ENCODE data around the gene DCLK1. TPM values are rescaled to one million over a fixed set of nuclear protein-coding genes. Genes with fewer than 3 reads are reported as not detected.
A peak's percentile ranks its signal among the peaks of the same experiment; 100 is the strongest.

The DCLK1 gene
- total RNA-seq, 1 donor from 2014 or later, result 6.4 TPM

GRCh38 chr13:35781036-35782000 lies 349.9 kb downstream of the DCLK1 start:
- Histone ChIP-seq H3K4me2 (no peak overlapping the region), H3K4me3 (no peak overlapping the region), H4K20me1 (ENCODE audit: low read depth) (no peaks in the 10 kb centered on the region), H3F3A (ENCODE audit: low read depth) (peaks cover 8% of the 10 kb centered on the region), H3K36me3 (no peaks in the 10 kb centered on the region), H3K27me3 (no peaks in the 10 kb centered on the region), H3K4me1 (peaks cover 17% of the 10 kb centered on the region), H3K79me2 (ENCODE audit: low read depth) (no peaks in the 10 kb centered on the region), H2AFZ (replicated peaks) (no peak overlapping the region), H3K9ac (no peak overlapping the region), H3K9me3 (ENCODE audit: low read depth) (no peaks in the 10 kb centered on the region), H3K27ac (no peak overlapping the region)
- no peak for TF ChIP-seq CTCF (IDR thresholded peaks at IDR 0.05)
- TF ChIP-seq EZH2phosphoT487 (IDR thresholded peaks at IDR 0.05), result no peak
- no peak for TF ChIP-seq EZH2 (IDR thresholded peaks at IDR 0.05)
- Mint-ChIP-seq H3K27me3 (ENCODE audit: insufficient read depth, low read depth) (peaks cover 2% of the 10 kb centered on the region), H3K4me3 (no peak overlapping the region), H3K27ac (no peak overlapping the region), H3K36me3 (peaks cover 2% of the 10 kb centered on the region), H3K9me3 (no peaks in the 10 kb centered on the region), H3K4me1 (peaks cover 39% of the 10 kb centered on the region)
- DNase-seq (ENCODE audit: low spot score), result no peak

GRCh38 chr13:35780613-35781012 lies 350.6 kb downstream of the DCLK1 start:
- no peaks in the 10 kb centered on the region for H3K27me3 ChIP-seq
- no peak overlapping the region for H3K4me3 ChIP-seq
- H3K4me3 Mint-ChIP-seq, result no peak overlapping the region
- no peaks in the 10 kb centered on the region for H4K20me1 ChIP-seq (ENCODE audit: low read depth)
- H3K4me2 ChIP-seq, result no peak overlapping the region
- TF ChIP-seq EZH2 (IDR thresholded peaks at IDR 0.05), result no peak
- no peak for TF ChIP-seq CTCF (IDR thresholded peaks at IDR 0.05)
- no peak for TF ChIP-seq EZH2phosphoT487 (IDR thresholded peaks at IDR 0.05)
- H2AFZ ChIP-seq (replicated peaks), result no peak overlapping the region
- H3K27ac ChIP-seq, result no peak overlapping the region
- H3K4me1 ChIP-seq, result peaks cover 10% of the 10 kb centered on the region
- H3K9me3 Mint-ChIP-seq, result no peaks in the 10 kb centered on the region
- no peak overlapping the region for H3K27ac Mint-ChIP-seq
- H3K79me2 ChIP-seq (ENCODE audit: low read depth), result no peaks in the 10 kb centered on the region
- H3K9me3 ChIP-seq (ENCODE audit: low read depth), result no peaks in the 10 kb centered on the region
- no peak for DNase-seq (ENCODE audit: low spot score)
- H3K4me1 Mint-ChIP-seq, result peaks cover 34% of the 10 kb centered on the region
- H3K36me3 ChIP-seq, result no peaks in the 10 kb centered on the region
- peaks cover 2% of the 10 kb centered on the region for H3K27me3 Mint-ChIP-seq (ENCODE audit: insufficient read depth, low read depth)
- peaks cover 5% of the 10 kb centered on the region for H3F3A ChIP-seq (ENCODE audit: low read depth)
- H3K36me3 Mint-ChIP-seq, result peaks cover 2% of the 10 kb centered on the region
- no peak overlapping the region for H3K9ac ChIP-seq

- Histone ChIP-seq H3K27ac (no peak overlapping the region), H4K20me1 (ENCODE audit: low read depth) (no peaks in the 10 kb centered on the region), H3K4me1 (no peaks in the 10 kb centered on the region), H3F3A (ENCODE audit: low read depth) (no peaks in the 10 kb centered on the region), H3K9ac (no peak overlapping the region), H3K79me2 (ENCODE audit: low read depth) (no peaks in the 10 kb centered on the region), H3K4me2 (no peak overlapping the region), H3K27me3 (no peaks in the 10 kb centered on the region), H3K4me3 (no peak overlapping the region), H3K9me3 (ENCODE audit: low read depth) (no peaks in the 10 kb centered on the region), H2AFZ (replicated peaks) (no peak overlapping the region), H3K36me3 (no peaks in the 10 kb centered on the region)
- Mint-ChIP-seq H3K4me3 (no peak overlapping the region), H3K27ac (peak overlapping the region; percentile 20), H3K4me1 (peaks cover 33% of the 10 kb centered on the region), H3K36me3 (no peaks in the 10 kb centered on the region), H3K9me3 (no peaks in the 10 kb centered on the region), H3K27me3 (ENCODE audit: insufficient read depth, low read depth) (no peaks in the 10 kb centered on the region)
- TF ChIP-seq EZH2phosphoT487 (IDR thresholded peaks at IDR 0.05) (no peak), CTCF (IDR thresholded peaks at IDR 0.05) (no peak), EZH2 (IDR thresholded peaks at IDR 0.05) (no peak)
- DNase-seq (ENCODE audit: low spot score), result peak; percentile 39
Observed at GRCh38 chr13:35771898-35772297, 359.3 kb downstream of the DCLK1 start.
